Sigmoid colon (tissue), 7 donors: Measurements from ENCODE around the gene RELCH. TPM values are rescaled to one million over a fixed set of nuclear protein-coding genes. Genes with fewer than 3 reads are reported as not detected.

Experiments used
- DNase-seq: peaks from one replicate; pipeline ENCODE4 v3.0.0-alpha.2; 2019
- H3K27ac ChIP-seq, 4 donors: fragments of 200-600 bp; sonication (generic); one replicate each; pipeline ENCODE4 v1.5.1; 2016 to 2019; ENCODE audit warnings: mild to moderate bottlenecking in 1 of 4
- H3K27me3 ChIP-seq, 3 donors: fragments of 200-600 bp; sonication (generic); one replicate each; pipeline ENCODE4 v1.5.1; 2019; ENCODE audit warnings: mild to moderate bottlenecking in 1 of 3
- H3K36me3 ChIP-seq, 4 donors: fragments of 200-600 bp; sonication (generic); one replicate each; pipeline ENCODE4 v1.5.1; 2016 to 2019
- H3K4me1 ChIP-seq, 4 donors: fragments of 200-600 bp; sonication (generic); one replicate each; pipeline ENCODE4 v1.5.1; 2017 to 2019
- H3K4me3 ChIP-seq, 4 donors: fragments of 200-600 bp; sonication (generic); one replicate each; pipeline ENCODE4 v1.5.1; 2017 to 2019; ENCODE audit warnings: mild to moderate bottlenecking in 2 of 4, moderate library complexity in 1 of 4
- H3K9me3 ChIP-seq, 4 donors: fragments of 200-600 bp in 3 of 4; sonication (generic) in 3 of 4; one replicate each; pipeline versions ENCODE4 v1.5.1 to v1.6.1; 2013 to 2019
- CTCF ChIP-seq, 4 experiments: fragments of 450-650 bp in 3 of 4; fragments of 200-600 bp in 1 of 4; IDR thresholded peaks; one replicate each; pipeline ENCODE4 v1.5.1; 2016 to 2019; ENCODE audit warnings: antibody characterized with exemption in 4 of 4, mild to moderate bottlenecking in 3 of 4, moderate library complexity in 2 of 4
- EP300 ChIP-seq, 4 donors: sonication (generic); formaldehyde crosslinking; IDR thresholded peaks; one replicate each; pipeline ENCODE4 v1.6.1; 2017; ENCODE audit warnings: antibody characterized with exemption in 4 of 4
- POLR2A ChIP-seq, 2 donors: fragments of 450-650 bp; IDR thresholded peaks; one replicate each; pipeline ENCODE4 v1.6.1; 2016; ENCODE audit warnings: antibody characterized with exemption in 2 of 2, mild to moderate bottlenecking in 2 of 2, moderate library complexity in 2 of 2
- POLR2AphosphoS5 ChIP-seq, 4 donors: sonication (generic); formaldehyde crosslinking; IDR thresholded peaks; one replicate each; pipeline ENCODE4 v1.6.1; 2017; ENCODE audit warnings: antibody characterized with exemption in 4 of 4
- WGBS, 2 donors: extraction: QIAGEN DNeasy Blood & Tissue Kit; methylation state at CpG; one replicate each; pipeline ENCODE4 v1.1.7; 2013; 5-methylcytosine and 5-hydroxymethylcytosine counted together
- intact Hi-C: fragments of 100-400 bp; cut with DNase I; formaldehyde crosslinking; loops from one replicate; pipeline ENCODE4 v1.15.1; 2023
- polyA plus RNA-seq, 3 donors: library from polyadenylated mRNA; stranded (reverse); fragments of 200-250 nt; gene quantifications; one replicate each; pipeline ENCODE4 v1.2.3, GENCODE V29; 2013
- total RNA-seq, 4 donors: library from RNA; depleted of rRNA; stranded (reverse); fragments of >200 nt; gene quantifications; one replicate each; pipeline ENCODE4 v1.1.0, GENCODE V29; 2016
- donor health status: healthy with polysubstance abuse.
- donor health status: Bipolar disorder and iron deficiency.
- donor health status: healthy.

Gene RELCH
- total and polyA plus RNA-seq, 7 donors, result 6.6 to 28.8 (median 19.3) TPM

- Histone ChIP-seq H3K36me3 (peaks cover 0 to 58% (median 2%) of the 10 kb centered on the region in 4 donors), H3K27ac (no peak overlapping the region), H3K4me3 (no peak overlapping the region), H3K27me3 (no peaks in the 10 kb centered on the region), H3K9me3 (no peaks in the 10 kb centered on the region), H3K4me1 (peaks cover 0 to 4% (median 0%) of the 10 kb centered on the region in 4 donors)
- no peak for DNase-seq
- TF ChIP-seq CTCF (IDR thresholded peaks at IDR 0.05) (no peak), POLR2AphosphoS5 (IDR thresholded peaks at IDR 0.05) (no peak), EP300 (IDR thresholded peaks at IDR 0.05) (no peak), POLR2A (IDR thresholded peaks at IDR 0.05) (no peak)
- WGBS, 2 donors, result 36 to 50% methylated on average over 2 of the region's 2 CpGs
- intact Hi-C loops, result no loop called here
Observed at GRCh38 chr18:62288665-62289008, 101.6 kb downstream of the RELCH start.

- no peak for DNase-seq
- 47 to 73% methylated on average over 2 of the region's 2 CpGs for WGBS, 2 donors
- TF ChIP-seq EP300 (IDR thresholded peaks at IDR 0.05) (no peak), POLR2A (IDR thresholded peaks at IDR 0.05) (no peak), POLR2AphosphoS5 (IDR thresholded peaks at IDR 0.05) (no peak), CTCF (IDR thresholded peaks at IDR 0.05) (no peak)
- no peak overlapping the region for H3K27ac ChIP-seq
- intact Hi-C loops, result no loop called here
- no peaks in the 10 kb centered on the region for H3K27me3 ChIP-seq
- H3K36me3 ChIP-seq, result peaks cover 0 to 62% (median 2%) of the 10 kb centered on the region in 4 donors
- no peaks in the 10 kb centered on the region for H3K9me3 ChIP-seq
- H3K4me3 ChIP-seq, result no peak overlapping the region
- H3K4me1 ChIP-seq, result peaks cover 0 to 4% (median 0%) of the 10 kb centered on the region in 4 donors
Observed at GRCh38 chr18:62289047-62289446, 102.0 kb downstream of the RELCH start.

- intact Hi-C loops, result no loop called here
- no peak for DNase-seq
- Histone ChIP-seq H3K27ac (no peak overlapping the region), H3K4me1 (no peaks in the 10 kb centered on the region), H3K27me3 (no peaks in the 10 kb centered on the region), H3K36me3 (peaks cover 0 to 50% (median 0%) of the 10 kb centered on the region in 4 donors), H3K9me3 (no peaks in the 10 kb centered on the region), H3K4me3 (no peak overlapping the region)
- no peak for TF ChIP-seq EP300 (IDR thresholded peaks at IDR 0.05)
- TF ChIP-seq POLR2AphosphoS5 (IDR thresholded peaks at IDR 0.05), result no peak
Observed at GRCh38 chr18:62294073-62294472, 107.0 kb downstream of the RELCH start.

GRCh38 chr18:62300359-62300963, 113.4 kb downstream of the RELCH start:
- intact Hi-C loops, result no loop called here
- no peak overlapping the region for H3K27ac ChIP-seq
- H3K27me3 ChIP-seq, result no peaks in the 10 kb centered on the region
- H3K4me1 ChIP-seq, result no peaks in the 10 kb centered on the region
- H3K36me3 ChIP-seq, result peaks cover 3 to 62% (median 7%) of the 10 kb centered on the region in 4 donors
- H3K9me3 ChIP-seq, result no peaks in the 10 kb centered on the region
- WGBS, 2 donors, result 82 to 86% methylated on average over 3 of the region's 3 CpGs
- no peak overlapping the region for H3K4me3 ChIP-seq
- DNase-seq, result no peak
- TF ChIP-seq EP300 (IDR thresholded peaks at IDR 0.05) (no peak), CTCF (IDR thresholded peaks at IDR 0.05) (no peak), POLR2A (IDR thresholded peaks at IDR 0.05) (no peak), POLR2AphosphoS5 (IDR thresholded peaks at IDR 0.05) (no peak)

- intact Hi-C loops, result no loop called here
- no peak for TF ChIP-seq EP300 (IDR thresholded peaks at IDR 0.05)
- no peak for TF ChIP-seq CTCF (IDR thresholded peaks at IDR 0.05)
- TF ChIP-seq POLR2AphosphoS5 (IDR thresholded peaks at IDR 0.05), result no peak
- no peak for TF ChIP-seq POLR2A (IDR thresholded peaks at IDR 0.05)
- H3K36me3 ChIP-seq, result peaks cover 3 to 63% (median 7%) of the 10 kb centered on the region in 4 donors
- no peak for DNase-seq
- 95 to 97% methylated on average over 1 of the region's 1 CpG for WGBS, 2 donors
- no peak overlapping the region for H3K4me3 ChIP-seq
- no peak overlapping the region for H3K27ac ChIP-seq
- no peaks in the 10 kb centered on the region for H3K27me3 ChIP-seq
- H3K4me1 ChIP-seq, result no peaks in the 10 kb centered on the region
- no peaks in the 10 kb centered on the region for H3K9me3 ChIP-seq
Observed at GRCh38 chr18:62301322-62301721, 114.3 kb downstream of the RELCH start.
